Measurements from ENCODE around the gene RACGAP1. TPM values are rescaled to one million over a fixed set of nuclear protein-coding genes. Genes with fewer than 3 reads are reported as not detected.
A peak's percentile ranks its signal among the peaks of the same experiment; 100 is the strongest.

The RACGAP1 gene
- total RNA-seq, 1 experiment from 2014 or later, result 147 TPM

DNA sequence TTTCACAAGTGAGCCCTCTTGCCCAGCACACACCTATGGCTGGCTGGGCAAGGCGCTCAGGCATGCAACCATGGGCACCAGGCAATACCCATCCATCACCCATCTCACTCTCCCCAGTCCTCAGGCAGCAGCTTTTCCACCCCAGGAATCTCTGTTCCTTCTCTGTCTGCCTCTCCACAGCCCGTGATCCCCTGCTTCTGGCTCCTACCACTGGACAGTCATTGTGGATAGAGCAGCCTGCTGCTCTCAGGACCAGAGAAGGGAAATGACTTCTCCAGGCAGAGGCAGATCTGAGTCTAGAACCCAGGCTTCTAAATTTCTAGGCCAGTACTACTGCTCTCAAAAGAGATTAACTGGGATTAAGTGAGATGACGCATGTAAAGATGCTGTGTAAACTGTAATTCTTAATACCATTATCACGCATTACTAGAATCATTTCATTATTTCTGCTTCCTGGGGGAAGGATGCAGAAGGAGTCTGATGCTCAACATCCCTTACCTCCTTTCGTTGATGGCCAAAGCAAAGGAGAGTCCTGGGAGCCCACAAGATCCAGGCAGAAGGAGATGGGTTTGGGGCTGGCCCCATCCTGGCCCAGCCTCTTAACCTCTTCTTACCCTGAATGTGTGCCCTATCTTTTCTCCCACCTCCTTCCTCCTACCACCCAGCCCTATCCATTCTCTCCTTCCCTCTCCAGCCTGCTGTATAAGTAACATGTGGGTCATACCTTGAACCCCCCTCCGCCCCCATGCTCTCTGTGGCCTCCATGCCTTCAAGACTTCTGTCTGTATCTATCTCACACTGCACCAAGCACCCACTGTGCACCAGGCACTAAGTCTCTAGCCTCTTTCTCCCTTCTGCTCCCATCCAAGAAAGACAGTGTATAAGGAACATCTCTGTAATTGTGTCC, 68.4 kb downstream of the RACGAP1 start:
- Histone ChIP-seq H3K36me3 (ENCODE audit: control insufficient read depth, insufficient read depth, low read length) (no peaks in the 10 kb centered on the region), H3K4me1 (ENCODE audit: control insufficient read depth, insufficient read depth, low read length) (peaks cover 22% of the 10 kb centered on the region), H3K4me3 (ENCODE audit: low read depth in 2 of 2, low read length in 2 of 2) (no peak overlapping the region), H3K27me3 (ENCODE audit: control insufficient read depth, insufficient read depth, low read length) (no peaks in the 10 kb centered on the region), H3K9me3 (ENCODE audit: control insufficient read depth, insufficient read depth, low read depth, low read length) (no peaks in the 10 kb centered on the region), H3K27ac (ENCODE audit: low read length) (peak overlapping the region; percentile 44; the same call in 1 of the 2 replicates)
- in situ Hi-C loops (cut with HindIII; ENCODE audit: low pct_unique_long_range_greater_than_20kb, low sequenced_read_pairs) (no loop called here), intact Hi-C loops (cut with micrococcal nuclease; ENCODE audit: unreplicated experiment) (loop anchor here (10.0 kb wide), 1 partner anchor 182 kb away; no protein-coding TSS in a partner anchor)
- POLR2A ChIA-PET, result interaction anchor here (0.5 kb wide), 1 partner anchor 83 kb away, joined by 5 read pairs; no protein-coding TSS in a partner anchor
- DNase-seq (ENCODE audit: low read depth, low spot score) (no peak), ATAC-seq (no peak)
- no peak for TF ChIP-seq SIN3A (IDR thresholded peaks at IDR 0.05; ENCODE audit: borderline replicate concordance, insufficient read depth, low read depth, low read length)
- BruUV-seq (replicated peaks), result no TSS peak
- CTCF ChIA-PET, result no interaction called here

DNA sequence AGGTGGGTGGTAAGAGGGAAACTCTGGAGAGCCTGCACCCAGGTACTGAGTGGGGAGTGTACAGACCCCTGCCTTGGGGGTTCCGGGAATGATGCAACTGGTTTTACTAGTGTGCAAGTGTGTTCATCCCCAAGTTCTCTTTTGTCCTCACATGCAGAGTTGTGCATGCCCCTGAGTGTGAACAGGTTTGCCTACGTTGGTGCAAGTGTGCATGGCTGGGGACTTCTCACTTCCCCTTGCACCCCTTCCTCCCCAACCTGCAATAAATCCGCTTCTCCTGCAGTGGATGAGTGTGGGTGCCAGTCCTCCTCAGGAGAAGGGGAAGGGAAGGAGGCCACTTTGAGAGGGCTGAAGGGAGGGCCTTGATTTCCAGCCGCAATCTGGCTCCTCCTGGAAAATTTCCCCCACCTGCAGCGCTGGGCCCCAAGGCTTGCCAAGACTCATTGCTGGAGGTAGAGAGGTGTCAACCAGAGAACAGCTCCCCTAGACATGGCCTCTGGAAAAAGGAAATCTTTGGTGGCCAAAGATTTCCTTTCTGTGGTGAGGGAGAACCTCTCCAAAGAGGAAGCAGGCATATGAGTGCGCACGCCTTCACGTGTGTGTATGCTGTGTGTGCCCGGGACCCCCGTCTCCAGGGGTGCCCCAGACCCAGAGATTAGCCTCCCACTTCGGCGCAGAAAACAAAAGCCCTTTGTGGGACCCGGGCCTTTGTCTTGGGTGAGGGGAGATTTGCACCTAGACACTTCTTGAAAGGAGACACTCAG, 69.2 kb downstream of the RACGAP1 start:
- ChIA-PET CTCF (interaction anchor here (0.6 to 1.6 kb wide), 2 partner anchors 11 to 14 kb away, joined by 3 to 5 read pairs; no protein-coding TSS in a partner anchor), POLR2A (interaction anchor here (0.5 kb wide), 1 partner anchor 84 kb away, joined by 5 read pairs; no protein-coding TSS in a partner anchor)
- ATAC-seq (no peak), DNase-seq (ENCODE audit: low read depth, low spot score) (no peak)
- no peaks in the 10 kb centered on the region for H3K36me3 ChIP-seq (ENCODE audit: control insufficient read depth, insufficient read depth, low read length)
- no peak for TF ChIP-seq TCF7L2 (IDR thresholded peaks at IDR 0.05; ENCODE audit: low read depth, low read length)
- TF ChIP-seq, protein P1, sequence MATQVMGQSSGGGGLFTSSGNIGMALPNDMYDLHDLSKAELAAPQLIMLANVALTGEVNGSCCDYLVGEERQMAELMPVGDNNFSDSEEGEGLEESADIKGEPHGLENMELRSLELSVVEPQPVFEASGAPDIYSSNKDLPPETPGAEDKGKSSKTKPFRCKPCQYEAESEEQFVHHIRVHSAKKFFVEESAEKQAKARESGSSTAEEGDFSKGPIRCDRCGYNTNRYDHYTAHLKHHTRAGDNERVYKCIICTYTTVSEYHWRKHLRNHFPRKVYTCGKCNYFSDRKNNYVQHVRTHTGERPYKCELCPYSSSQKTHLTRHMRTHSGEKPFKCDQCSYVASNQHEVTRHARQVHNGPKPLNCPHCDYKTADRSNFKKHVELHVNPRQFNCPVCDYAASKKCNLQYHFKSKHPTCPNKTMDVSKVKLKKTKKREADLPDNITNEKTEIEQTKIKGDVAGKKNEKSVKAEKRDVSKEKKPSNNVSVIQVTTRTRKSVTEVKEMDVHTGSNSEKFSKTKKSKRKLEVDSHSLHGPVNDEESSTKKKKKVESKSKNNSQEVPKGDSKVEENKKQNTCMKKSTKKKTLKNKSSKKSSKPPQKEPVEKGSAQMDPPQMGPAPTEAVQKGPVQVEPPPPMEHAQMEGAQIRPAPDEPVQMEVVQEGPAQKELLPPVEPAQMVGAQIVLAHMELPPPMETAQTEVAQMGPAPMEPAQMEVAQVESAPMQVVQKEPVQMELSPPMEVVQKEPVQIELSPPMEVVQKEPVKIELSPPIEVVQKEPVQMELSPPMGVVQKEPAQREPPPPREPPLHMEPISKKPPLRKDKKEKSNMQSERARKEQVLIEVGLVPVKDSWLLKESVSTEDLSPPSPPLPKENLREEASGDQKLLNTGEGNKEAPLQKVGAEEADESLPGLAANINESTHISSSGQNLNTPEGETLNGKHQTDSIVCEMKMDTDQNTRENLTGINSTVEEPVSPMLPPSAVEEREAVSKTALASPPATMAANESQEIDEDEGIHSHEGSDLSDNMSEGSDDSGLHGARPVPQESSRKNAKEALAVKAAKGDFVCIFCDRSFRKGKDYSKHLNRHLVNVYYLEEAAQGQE (IDR thresholded peaks at IDR 0.05; ENCODE audit: insufficient read depth in 1 of 2, low read depth in 2 of 2, low read length in 1 of 2), result no peak
- TF ChIP-seq, protein P2, sequence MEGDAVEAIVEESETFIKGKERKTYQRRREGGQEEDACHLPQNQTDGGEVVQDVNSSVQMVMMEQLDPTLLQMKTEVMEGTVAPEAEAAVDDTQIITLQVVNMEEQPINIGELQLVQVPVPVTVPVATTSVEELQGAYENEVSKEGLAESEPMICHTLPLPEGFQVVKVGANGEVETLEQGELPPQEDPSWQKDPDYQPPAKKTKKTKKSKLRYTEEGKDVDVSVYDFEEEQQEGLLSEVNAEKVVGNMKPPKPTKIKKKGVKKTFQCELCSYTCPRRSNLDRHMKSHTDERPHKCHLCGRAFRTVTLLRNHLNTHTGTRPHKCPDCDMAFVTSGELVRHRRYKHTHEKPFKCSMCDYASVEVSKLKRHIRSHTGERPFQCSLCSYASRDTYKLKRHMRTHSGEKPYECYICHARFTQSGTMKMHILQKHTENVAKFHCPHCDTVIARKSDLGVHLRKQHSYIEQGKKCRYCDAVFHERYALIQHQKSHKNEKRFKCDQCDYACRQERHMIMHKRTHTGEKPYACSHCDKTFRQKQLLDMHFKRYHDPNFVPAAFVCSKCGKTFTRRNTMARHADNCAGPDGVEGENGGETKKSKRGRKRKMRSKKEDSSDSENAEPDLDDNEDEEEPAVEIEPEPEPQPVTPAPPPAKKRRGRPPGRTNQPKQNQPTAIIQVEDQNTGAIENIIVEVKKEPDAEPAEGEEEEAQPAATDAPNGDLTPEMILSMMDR (IDR thresholded peaks at IDR 0.05), result no peak
- peaks cover 22% of the 10 kb centered on the region for H3K4me1 ChIP-seq (ENCODE audit: control insufficient read depth, insufficient read depth, low read length)
- H3K9me3 ChIP-seq (ENCODE audit: control insufficient read depth, insufficient read depth, low read depth, low read length), result no peaks in the 10 kb centered on the region
- in situ Hi-C loops (cut with HindIII; ENCODE audit: low pct_unique_long_range_greater_than_20kb, low sequenced_read_pairs) (no loop called here), intact Hi-C loops (cut with micrococcal nuclease; ENCODE audit: unreplicated experiment) (loop anchor here (10.0 kb wide), 1 partner anchor 181 kb away; no protein-coding TSS in a partner anchor)
- H3K27me3 ChIP-seq (ENCODE audit: control insufficient read depth, insufficient read depth, low read length), result no peaks in the 10 kb centered on the region
- peak overlapping the region; percentile 34; the same call in 1 of the 2 replicates for H3K27ac ChIP-seq (ENCODE audit: low read length)
- BruUV-seq (replicated peaks), result no TSS peak
- no peak overlapping the region for H3K4me3 ChIP-seq (ENCODE audit: low read depth in 2 of 2, low read length in 2 of 2)
